Epidermal melanocyte (primary cell): ENCODE results near the gene PGF.
A peak's percentile ranks its signal among the peaks of the same experiment; 100 is the strongest.
"Not testable (repeated sequence)": the region's sequence is repeated elsewhere in the genome, so short reads cannot be mapped to it uniquely, and the experiment has no call there.

Experiments used
- DNase-seq: peaks from one replicate; pipeline ENCODE4 v3.0.0; 2011; ENCODE audit warnings: low spot score; ENCODE audit not compliant: insufficient read length

Gene PGF

DNA sequence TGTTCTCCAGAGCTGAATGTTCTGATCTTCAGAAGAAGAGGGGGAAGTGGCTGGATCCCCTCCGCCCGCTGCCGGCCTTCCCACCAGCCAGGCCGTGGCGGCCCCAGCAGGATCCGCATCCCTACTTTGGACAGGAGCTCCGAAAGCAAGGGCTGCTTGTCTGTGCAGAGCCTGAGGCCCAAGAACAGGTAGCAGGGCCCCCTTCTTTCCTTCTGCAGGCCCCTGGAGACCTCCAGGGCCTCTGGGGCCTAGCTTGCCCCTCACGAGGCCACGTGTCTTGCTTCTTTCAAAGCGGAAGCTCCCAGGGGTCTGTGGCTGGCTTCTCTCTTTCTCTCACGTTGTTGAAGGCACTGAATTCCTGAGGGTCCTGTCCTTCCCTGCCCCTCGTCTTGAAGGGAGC is 13.2 kb downstream of the PGF start:
- DNase-seq, result no peak

DNA sequence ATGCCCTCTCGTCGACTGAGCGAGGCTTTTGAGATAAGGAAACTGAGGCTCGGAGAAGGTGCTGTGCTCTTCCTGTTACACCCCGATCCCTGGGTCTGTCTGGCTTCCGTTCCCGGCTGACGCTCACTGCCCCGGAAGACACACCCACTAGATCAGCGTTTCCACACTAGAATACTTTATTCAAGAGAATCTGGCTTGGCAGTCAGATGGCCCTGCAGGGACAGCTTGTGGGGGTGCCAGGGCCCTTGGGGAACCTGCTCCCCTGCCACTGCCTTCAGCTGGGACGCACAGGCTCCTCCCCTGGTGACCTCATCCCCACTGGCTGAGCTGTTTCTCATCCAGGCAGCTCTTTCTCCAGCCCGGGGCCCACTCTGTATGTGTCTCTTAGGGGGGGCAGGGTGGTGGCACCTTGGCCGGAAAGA is 13.7 kb downstream of the PGF start:
- DNase-seq, result no peak

DNA sequence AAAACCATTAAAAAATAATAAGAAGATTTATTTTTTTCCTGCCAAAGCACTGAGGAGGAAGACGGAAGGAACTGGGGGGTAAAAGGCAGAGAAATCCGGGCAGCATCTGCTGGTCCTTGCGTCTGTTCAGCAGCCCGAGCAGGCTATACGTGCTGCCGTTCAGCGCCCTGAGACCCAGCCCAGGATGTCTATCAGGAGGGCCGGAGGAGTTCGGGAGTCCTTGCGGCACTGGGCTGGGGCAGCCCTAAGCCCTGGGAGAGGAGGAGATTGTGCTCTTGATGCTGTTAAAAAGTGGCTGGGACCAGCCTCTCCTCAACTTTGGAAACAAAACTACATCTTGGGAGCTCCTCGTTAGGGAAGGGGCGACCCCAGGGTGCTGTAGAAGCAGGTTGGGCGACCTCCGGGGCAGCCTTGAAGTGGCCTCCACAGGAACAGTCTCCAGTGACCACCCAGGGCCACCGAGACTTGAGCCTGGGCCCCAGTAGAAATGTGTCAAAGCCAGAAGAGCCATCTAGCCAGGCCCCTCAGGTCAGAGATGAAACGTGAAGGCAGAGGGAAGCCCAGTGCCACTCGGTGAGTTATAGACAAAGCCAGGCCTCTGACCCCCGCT is 14.3 kb downstream of the PGF start:
- no peak for DNase-seq

DNA sequence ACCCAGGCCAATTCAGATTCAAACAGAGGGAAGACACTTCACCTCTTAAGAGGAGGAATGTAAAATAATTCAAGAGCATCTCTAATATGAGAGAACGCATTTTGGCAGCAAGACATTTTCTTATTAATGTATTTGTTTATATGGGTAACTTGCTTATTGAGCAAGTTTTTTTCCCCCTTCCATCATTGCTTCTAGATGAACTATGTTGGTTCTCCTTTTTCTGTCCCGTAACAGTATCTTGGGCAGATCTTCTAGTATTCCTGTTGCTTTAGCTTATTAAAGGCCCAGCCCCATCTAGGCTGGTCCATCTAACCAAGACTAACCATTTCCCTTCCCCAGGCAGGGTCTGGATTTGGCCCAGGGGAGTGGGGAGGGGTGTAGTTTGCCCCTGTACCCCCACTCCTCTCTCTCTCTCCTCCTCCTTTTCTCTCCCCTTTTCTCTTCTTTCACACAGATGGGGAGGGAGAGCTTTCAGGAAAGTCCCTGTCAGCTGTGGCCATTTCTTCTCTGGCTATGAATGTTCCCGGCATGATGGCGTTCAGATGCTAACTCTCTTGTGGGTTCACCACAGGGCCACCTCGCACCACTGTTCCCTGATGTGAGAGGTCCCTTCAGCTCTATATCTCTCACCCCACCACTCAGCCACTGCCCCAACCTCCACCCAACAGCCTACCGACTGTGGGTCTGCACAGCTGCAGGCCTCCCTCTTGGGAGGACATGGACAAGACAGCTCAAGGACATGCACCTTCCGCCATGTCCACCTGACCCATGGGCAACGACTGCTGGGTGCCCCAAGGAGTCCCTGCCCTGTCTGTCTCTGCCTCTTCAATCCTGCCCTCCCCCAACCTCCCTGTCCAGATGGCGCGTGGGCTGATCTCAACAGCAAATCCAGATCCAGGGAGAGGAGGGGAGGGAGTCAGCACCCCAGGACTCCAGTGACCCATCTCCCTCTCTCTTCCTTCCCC is 16.6 kb downstream of the PGF start:
- no peak for DNase-seq

DNA sequence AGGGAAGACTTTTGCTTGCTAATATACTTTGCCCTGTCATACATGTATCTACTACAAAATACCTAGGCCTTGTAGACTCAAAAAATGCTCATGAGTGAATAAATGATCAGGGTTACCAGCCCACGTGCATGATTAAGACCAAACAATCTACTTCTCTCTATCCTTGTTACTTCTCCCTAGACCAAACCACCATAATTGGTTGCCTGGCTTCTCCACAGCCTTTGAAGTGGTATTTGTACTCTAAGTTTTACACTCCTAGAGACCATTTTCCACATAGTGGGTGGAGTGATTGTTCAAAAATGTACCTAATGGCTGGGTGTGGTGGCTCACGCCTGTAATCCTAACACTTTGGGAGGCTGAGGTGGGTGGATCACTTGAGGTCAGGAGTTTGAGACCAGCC is 18.2 kb downstream of the PGF start:
- DNase-seq, result no peak

DNA sequence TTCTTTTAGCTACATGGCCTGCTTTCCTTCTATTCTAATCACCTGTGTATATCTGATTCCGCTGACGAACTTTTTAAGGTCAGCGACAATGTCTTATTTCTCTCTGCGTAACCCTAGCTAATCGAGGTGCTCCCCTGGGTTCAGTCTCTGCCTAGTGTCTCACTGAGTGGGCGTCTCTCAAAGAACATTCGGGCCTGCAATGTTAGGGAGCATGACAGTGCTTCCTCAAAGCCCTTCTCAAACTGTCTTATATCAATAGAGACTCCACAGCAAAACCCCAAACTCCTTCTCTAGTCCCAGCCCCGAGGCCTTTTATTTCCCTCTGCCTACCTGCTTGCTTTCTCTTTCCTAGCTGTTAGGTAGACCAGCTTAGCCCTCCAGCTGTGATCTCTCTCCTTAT is 18.7 kb downstream of the PGF start:
- DNase-seq, result no peak

DNA sequence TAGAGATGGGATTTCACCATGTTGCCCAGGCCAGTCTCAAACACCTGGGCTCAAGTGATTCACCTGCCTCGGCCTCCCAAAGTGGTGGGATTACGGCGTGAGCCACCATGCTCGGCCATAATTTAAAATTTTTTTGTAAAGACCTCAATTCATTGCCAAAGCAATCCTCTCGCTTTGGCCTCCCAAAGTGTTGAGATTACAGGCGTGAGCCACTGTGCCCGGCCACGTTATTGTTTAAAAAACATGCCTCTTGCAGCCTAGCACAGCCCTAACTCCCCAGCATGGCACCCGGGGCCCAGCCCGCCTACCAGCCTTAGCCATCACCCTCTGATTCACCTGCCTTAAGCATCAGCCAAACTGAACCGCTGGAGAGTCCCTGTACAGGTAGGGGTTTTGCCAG is 19.2 kb downstream of the PGF start:
- no peak for DNase-seq

DNA sequence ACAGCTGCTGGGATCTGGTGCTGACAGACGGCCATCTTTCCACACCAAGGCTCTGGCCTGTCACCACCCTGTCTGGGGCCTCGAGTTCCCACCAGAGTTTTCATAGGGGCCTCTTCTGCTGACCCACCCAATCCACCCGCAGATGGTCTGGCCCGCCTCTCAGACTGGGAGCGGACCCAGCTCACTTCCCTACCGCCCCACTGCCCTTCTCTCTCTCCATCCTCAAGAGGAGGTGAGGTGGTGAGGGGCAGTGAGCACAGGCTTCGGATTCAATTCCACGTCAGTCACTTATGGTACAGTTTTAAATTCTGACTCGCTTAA is 20.1 kb downstream of the PGF start:
- no peak for DNase-seq

DNA sequence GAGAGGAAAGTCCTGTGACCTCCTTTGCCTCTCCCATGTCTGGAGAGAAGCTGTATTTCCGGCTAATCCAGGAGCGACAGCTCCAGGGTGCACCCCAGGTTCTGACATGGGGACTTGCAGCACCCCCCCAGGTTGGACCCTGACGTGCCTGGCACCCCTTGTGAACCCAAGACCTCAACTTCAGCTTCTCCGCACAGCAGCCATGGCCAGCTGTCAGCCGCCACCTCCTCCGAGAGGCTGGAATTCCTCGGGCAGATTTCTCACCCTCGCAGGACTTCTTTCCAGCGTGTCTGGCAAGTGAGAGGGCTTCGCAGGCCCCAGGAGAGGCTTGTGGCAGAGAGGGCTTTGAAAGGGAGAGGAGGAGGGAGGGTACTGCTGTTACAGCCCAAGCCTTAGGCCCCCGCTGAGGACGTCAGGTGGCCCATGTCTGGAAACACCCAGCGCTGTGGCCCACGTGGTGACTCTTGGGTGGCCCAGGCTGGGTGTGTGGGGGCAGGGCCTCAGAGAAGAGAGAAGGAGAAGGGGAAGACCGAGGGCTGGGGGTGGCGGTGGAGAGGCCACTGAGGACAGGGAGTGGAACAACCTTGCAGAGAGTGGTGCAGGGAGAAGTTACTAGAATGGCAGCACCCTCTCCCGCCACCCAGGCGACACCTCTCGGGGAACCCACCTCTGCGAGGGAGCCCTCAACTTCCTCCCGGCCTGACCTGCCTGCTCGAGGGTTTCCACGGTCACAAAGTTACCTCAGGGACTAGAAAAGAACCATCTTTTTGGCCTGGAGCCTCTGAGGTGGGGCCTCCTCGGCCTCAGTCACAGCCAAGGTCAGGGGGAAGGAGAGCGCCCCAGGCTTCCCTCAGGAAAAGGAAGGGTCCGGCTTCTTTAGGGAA is 20.7 kb downstream of the PGF start:
- no peak for DNase-seq

DNA sequence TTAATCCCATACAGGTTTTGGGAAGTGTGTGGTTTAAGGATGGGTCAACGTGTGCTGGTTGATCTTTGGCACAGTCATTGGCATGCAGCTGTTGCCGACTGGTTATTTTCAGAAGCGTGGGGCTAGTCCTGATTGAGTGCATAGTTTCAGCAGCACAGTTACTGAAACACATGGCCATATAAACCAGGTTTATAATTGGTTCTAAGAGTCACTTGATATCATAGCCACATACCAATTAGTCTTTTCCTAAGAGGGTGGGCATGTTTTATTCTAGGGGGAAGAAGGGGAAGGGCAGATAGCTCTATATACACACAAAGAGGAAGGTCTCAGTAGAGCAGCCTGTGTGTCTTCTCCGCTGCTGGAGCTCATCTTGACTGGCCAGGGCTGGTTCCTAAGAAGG is 21.4 kb downstream of the PGF start:
- no peak for DNase-seq

DNA sequence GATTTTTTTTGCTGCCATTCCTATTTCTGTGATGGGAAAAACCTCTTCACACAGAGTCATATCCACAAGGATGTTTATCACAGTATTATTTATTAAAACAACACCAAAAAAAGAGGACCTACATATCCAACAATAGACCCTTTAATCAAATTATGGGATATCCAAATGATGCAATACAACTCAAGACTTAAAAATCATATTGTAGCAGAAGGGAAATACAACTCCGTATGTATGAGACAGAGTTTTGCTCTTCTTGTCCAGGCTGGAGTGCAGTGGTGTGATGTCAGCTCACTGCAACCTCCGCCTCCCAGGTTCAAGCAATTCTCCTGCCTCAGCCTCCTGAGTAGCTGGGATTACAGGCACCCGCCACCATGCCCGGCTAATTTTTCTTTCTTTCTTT is 22.5 kb downstream of the PGF start:
- DNase-seq, result not testable (repeated sequence)

DNA sequence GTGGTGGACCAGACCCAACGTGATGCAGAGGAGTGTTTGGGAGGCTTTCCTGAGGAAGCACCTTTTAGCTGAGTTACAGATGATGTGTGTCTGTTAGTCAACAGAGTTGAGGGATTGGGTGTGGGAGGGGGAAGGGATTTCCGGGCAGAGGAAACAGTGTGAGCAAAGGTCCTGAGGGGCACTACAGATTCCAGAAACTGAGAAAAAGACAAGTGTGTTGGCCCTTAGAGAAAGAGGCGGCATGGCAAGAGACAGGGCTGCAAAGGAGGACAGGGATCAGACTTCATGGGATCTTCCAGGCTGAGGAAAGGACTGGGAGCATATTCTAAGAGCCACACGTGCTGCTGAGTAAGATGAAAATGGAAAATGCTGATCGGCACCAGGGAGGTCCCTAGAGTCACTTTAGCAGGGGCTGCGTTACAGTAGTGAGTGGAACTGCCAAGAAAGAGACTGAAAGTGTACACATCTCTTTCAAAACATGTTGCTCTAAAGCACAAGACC is 22.9 kb downstream of the PGF start:
- DNase-seq, result no peak

DNA sequence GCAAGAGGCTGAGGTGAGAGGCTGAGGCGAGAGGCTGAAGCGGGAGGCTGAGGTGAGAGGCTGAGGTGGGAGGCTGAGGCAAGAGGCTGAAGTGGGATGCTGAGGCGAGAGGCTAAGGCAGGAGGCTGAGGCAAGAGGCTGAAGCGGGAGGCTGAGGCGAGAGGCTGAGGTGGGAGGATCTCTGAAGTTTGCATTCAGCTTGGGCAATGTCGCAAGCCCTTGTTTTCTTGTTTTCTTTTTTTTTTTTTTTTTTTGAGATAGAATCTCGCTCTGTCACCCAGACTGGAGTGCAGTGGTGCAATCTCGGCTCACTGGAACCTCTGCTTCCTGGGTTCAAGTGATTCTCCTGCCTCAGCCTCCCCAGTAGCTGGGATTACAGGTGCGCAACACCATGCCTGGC is 23.7 kb downstream of the PGF start:
- not testable (repeated sequence) for DNase-seq

DNA sequence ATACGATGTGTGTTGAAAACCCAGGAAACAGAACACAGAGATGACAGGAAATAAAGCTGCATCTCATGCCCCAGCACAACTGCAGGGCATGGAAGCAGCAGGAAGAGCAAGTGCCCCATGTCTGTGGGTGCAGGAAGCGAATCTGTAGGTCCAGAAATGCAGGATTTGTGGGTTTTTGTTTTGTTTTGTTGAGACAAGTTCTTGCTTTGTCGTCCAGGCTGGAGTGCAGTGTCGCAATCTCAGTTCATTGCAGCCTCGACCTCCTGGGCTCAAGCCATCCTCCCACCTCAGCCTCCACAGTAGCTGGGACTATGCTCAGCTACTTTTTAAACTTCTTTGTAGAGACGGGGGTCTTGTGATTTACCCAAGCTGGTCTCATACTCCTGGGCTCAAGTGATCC is 26.2 kb downstream of the PGF start:
- DNase-seq, result no peak

DNA sequence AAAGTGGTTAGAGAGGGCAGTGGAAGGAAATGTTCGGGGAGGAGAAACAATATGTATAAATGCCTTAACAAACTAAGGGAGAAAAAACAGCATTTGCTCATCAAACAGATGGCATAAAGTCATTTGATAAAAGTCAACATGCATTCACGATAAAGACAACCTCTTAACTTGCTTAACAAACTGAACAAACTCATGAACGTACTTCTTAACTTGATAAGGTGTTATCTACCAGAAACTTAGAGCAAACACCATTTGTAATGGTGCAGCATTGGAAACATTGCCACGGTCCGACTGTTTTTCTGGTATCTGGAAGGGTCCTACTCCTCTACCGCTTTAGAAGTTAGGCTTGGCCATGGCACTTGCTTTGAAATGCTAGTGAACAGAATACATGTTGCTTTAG is 28.2 kb downstream of the PGF start:
- no peak for DNase-seq

DNA sequence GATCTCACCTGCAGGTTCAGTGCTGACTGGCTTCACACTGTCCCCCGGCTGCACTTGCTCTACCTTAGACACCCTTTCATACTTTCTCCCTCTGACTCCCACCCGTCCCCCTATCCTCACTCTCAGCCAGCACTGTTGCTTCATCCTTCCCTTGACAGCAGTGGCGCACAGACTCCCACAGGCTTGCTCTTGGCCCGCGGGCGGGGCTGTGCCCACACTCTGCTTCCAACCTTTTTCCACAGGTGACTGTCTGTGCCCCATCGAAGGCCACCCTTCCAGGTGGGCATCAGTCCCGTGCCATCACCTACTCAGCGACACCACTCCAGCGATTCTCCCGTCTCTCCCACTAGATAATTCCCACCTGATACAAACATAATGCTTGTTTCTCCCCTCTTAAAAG is 31.3 kb downstream of the PGF start:
- DNase-seq, result no peak

DNA sequence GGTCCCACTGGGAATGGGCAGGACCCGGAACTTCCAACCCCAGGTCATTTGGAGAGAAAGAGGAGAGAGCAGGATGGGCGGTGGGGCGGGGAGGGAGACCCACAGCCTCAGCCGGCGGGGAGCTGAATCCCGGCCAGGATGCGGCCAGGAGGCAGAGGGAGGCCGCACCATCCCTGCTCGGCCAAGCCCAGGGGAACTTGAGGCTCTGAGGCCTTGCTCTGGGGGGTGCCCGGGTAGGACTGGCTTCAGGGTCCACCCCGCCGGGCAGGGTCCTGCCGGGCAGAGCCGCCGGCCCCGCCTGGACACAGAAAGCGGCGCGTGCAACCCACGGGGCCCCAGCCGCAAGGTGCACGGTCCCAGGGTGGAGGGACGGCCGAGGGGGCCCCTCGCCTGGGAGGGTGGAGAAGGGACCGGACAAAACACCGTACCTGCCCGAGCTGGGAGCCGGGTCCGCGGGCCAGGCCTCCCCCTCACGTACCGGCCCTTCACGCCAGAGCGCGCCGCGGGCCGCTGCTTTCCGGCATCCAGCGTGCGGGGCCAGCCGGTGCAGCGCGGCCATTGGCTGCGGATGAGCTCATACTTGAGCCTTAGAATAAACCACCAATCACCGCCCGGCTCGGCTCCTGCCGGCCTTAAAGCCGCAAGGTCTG is 32.5 kb downstream of the PGF start, which contains the start of gene RPS6KL1:
Gene RPS6KL1 (minus strand): TSS at position 509 of the 650 bp plus-strand sequence. CDS start 1,719 bp downstream, outside the sequence.
- DNase-seq, result peak; percentile 96

DNA sequence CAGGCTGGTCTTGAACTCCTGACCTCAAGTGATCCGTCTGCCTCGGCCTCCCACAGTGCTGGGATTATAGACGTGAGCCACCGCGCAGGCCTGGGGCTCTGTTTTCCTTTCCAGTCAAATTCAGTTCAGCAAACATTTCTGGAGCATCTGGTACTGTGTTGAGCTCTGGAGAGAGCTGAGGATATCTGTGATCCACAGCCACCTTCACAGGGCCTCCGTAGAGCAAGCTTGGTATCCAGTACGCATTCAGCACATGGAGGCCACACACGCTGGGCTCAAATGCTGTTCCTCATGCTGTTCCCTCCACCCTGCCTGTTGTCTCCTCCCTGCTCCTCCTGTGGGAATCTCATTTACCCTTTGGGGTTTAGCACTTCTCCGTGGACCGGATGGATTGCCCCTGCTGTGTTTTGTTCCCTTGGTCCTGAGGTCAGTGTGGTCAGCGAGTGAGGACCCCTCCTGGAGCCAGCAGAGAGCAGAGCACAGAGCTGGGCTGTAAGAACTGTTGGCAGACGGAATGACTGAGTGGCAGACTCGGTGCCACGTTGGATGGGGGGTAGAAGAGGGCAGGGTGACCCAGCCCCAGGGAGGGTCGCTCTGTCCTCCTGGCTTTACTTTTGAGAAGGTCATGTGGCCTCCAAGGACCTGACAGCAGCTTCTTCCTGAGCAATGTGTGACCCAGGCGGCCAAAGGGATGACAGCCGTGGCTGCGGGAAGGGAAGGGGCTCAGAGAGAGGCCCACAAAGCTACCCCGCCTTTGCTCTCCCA is 33.2 kb downstream of the PGF start:
- DNase-seq, result no peak

DNA sequence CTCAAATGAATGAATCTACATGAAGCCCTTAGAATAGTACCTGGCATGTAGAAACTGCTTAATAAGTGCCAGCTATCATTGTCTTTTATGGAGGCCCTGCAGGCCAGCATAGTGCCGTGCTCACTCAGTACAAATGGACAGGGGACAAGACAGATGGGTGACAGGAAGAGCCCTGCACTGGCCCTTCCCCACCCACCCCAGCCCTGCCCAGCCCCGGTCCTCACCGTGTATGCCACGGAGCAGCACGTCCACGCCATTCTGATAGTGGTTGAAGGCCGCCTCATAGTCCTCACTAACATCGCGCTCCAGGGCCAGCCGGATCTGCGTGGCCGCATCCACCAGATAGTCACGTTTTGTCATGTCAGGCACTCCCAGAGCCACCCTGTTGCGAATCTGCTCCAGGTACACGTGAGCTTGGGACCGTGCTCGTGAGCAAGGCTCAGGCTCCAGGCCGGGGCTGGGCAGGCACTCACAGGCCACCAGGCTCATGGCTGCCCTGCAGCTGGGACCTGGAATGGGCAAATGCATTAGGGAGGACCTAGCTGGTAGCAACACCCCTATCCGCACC is 34.3 kb downstream of the PGF start:
- DNase-seq, result peak; percentile 0

DNA sequence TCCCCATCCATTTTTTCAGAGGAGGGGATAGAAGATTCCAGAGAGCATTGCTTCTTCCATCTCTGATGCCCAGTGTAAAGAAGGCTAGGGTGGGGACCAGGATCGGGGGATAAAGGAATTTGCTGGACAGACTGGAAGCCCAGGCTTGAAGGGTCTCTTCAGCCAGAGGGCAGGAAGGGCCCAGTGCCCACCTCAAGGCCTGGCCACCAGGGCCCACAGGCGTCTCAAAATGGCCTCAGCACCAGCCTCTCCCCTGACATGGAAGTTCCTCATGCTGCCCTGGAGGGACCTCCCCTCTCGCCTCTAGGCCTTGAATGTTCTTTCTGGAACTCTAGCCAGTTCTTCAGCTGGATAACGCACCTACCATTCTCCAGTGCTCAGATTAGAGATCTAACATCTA is 35.1 kb downstream of the PGF start:
- no peak for DNase-seq
